Measurements from ENCODE around the gene EHD4.

DNA sequence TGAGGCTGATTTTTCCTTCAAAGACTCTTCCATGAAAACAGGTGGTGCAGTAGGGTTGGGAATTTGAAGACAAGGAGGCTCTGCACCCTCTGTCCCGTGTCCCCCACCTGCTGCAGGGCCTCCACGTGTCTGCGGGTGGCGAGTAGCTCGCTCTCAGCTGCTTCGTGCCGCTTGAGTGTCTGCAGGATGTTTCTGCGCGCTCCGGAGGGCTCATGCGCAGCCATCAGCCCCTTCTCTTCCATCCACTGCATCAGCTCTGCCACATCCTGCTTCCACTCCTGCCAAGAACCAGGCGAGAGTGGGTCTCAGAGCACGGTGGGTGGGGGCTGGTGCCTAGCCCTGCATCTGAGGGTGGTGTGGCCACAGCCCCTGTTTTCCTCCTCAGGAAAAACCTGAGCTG lies 96.3 kb downstream of the EHD4 start:
- TF ChIP-seq, protein P1, sequence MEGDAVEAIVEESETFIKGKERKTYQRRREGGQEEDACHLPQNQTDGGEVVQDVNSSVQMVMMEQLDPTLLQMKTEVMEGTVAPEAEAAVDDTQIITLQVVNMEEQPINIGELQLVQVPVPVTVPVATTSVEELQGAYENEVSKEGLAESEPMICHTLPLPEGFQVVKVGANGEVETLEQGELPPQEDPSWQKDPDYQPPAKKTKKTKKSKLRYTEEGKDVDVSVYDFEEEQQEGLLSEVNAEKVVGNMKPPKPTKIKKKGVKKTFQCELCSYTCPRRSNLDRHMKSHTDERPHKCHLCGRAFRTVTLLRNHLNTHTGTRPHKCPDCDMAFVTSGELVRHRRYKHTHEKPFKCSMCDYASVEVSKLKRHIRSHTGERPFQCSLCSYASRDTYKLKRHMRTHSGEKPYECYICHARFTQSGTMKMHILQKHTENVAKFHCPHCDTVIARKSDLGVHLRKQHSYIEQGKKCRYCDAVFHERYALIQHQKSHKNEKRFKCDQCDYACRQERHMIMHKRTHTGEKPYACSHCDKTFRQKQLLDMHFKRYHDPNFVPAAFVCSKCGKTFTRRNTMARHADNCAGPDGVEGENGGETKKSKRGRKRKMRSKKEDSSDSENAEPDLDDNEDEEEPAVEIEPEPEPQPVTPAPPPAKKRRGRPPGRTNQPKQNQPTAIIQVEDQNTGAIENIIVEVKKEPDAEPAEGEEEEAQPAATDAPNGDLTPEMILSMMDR (IDR thresholded peaks at IDR 0.05; ENCODE audit: borderline replicate concordance, extremely low read depth, low read length, poor library complexity, severe bottlenecking): no peak
- no peak for TF ChIP-seq EZH2 (IDR thresholded peaks at IDR 0.05; ENCODE audit: borderline replicate concordance, low read depth, low read length, severe bottlenecking)

Measured in DND-41 (cell line).